Kidney epithelial cell (primary cell): Measurements from ENCODE around the gene GNPAT. TPM values are rescaled to one million over a fixed set of nuclear protein-coding genes. Genes with fewer than 3 reads are reported as not detected.

Experiments used
- DNase-seq: peaks from one replicate; pipeline ENCODE4 v3.0.0-alpha.2; 2010; ENCODE audit warnings: low read depth
- H3K27me3 ChIP-seq: 2 replicates; pipeline ENCODE4 v1.6.0; 2011; ENCODE audit warnings: low read length; ENCODE audit not compliant: control insufficient read depth, insufficient read depth
- H3K36me3 ChIP-seq: 2 replicates; pipeline ENCODE4 v1.5.1; 2011; ENCODE audit warnings: low read length; ENCODE audit not compliant: control insufficient read depth, insufficient read depth
- H3K4me3 ChIP-seq: 2 replicates; pipeline ENCODE4 v1.5.1; 2011; ENCODE audit warnings: low read depth, mild to moderate bottlenecking, control low read depth, low read length
- CTCF ChIP-seq: IDR thresholded peaks from 2 replicates; pipeline ENCODE4 v1.5.1; 2011; ENCODE audit warnings: mild to moderate bottlenecking, moderate library complexity, low read length, control low read depth, inconsistent platforms; ENCODE audit not compliant: insufficient read depth, poor library complexity, severe bottlenecking
- total RNA-seq: library from RNA; depleted of rRNA; stranded (reverse); fragments of >200 nt; gene quantifications from 2 replicates; pipeline ENCODE4 v1.2.3, GENCODE V29; 2015

The GNPAT gene
- total RNA-seq, 1 donor from 2014 or later, result 51.9 TPM

- TF ChIP-seq CTCF, result no peak
- no peak for DNase-seq
- Histone ChIP-seq H3K4me3 (no peak overlapping the region), H3K27me3 (no peaks in the 10 kb centered on the region), H3K36me3 (no peaks in the 10 kb centered on the region)
These were observed 83.6 kb downstream of the GNPAT start for GRCh38 chr1:231324660-231325059.

- H3K4me3 ChIP-seq, result no peak overlapping the region
- no peaks in the 10 kb centered on the region for H3K27me3 ChIP-seq
- H3K36me3 ChIP-seq, result no peaks in the 10 kb centered on the region
- DNase-seq, result no peak
- TF ChIP-seq CTCF, result no peak
These were observed 85.2 kb downstream of the GNPAT start for GRCh38 chr1:231326248-231326647.

Other genes starting within 250 kb of the GNPAT start
- 6.3 and 7.1 TPM in 2 replicates for gene FAM89A, start 201.0 kb upstream of the GNPAT start, total RNA-seq
- 0.14 and 0.63 TPM in 2 replicates for gene TRIM67, start 79.2 kb upstream of the GNPAT start, total RNA-seq
- 10.6 and 10.8 TPM in 2 replicates for gene EXOC8, start 96.6 kb downstream of the GNPAT start, total RNA-seq
- gene SPRTN, start 97.1 kb downstream of the GNPAT start, total RNA-seq, result 10.6 and 17.1 TPM in 2 replicates
- 23.6 and 29.2 TPM in 2 replicates for gene EGLN1, start 181.1 kb downstream of the GNPAT start, total RNA-seq